ENCODE data around the gene INTS13.

- no peak for TF ChIP-seq CTCF (IDR thresholded peaks at IDR 0.05)
- no peak for TF ChIP-seq PBX3 (IDR thresholded peaks at IDR 0.05)
- no peak for TF ChIP-seq FOXM1 (IDR thresholded peaks at IDR 0.05; ENCODE audit: low read depth)
- no peak for TF ChIP-seq TAF1 (IDR thresholded peaks at IDR 0.05; ENCODE audit: borderline replicate concordance, low read depth, low read length)
- no peak for TF ChIP-seq RCOR1 (IDR thresholded peaks at IDR 0.05; ENCODE audit: low read length)
These were observed 15.7 kb upstream of the INTS13 start for GRCh38 chr12:26953447-26953846.

Measured in SK-N-SH (cell line).